Effector memory CD4-positive, alpha-beta T cell (primary cell): ENCODE measurements around the gene IFRD1.

ENCODE experiments used
- DNase-seq, 3 donors: peaks; one replicate each; pipeline ENCODE4 v3.0.0-alpha.2; 2020
- H3K27ac ChIP-seq: 2 replicates; pipeline ENCODE4 v1.7.0; 2013; ENCODE audit warnings: mild to moderate bottlenecking, low read length, moderate library complexity; ENCODE audit not compliant: insufficient read depth, poor library complexity, severe bottlenecking
- H3K27me3 ChIP-seq: replicated peaks from 2 replicates; pipeline ENCODE4 v1.7.0; 2013; ENCODE audit warnings: mild to moderate bottlenecking, low read length; ENCODE audit not compliant: insufficient read depth, control insufficient read depth, poor library complexity, severe bottlenecking
- H3K36me3 ChIP-seq: 2 replicates; pipeline ENCODE4 v1.7.0; 2013; ENCODE audit warnings: mild to moderate bottlenecking, low read length, moderate library complexity; ENCODE audit not compliant: control insufficient read depth, insufficient read depth
- H3K4me1 ChIP-seq: 2 replicates; pipeline ENCODE4 v1.7.0; 2013; ENCODE audit warnings: low read length, mild to moderate bottlenecking; ENCODE audit not compliant: control insufficient read depth, insufficient read depth, poor library complexity, severe bottlenecking
- H3K4me3 ChIP-seq: 2 replicates; pipeline ENCODE4 v1.7.0; 2013; ENCODE audit warnings: low read length, low read depth, mild to moderate bottlenecking; ENCODE audit not compliant: insufficient read depth, poor library complexity, severe bottlenecking
- H3K9me3 ChIP-seq: 2 replicates; pipeline ENCODE4 v1.7.0; 2013; ENCODE audit warnings: mild to moderate bottlenecking, low read length, moderate library complexity; ENCODE audit not compliant: control insufficient read depth

Gene IFRD1

DNA sequence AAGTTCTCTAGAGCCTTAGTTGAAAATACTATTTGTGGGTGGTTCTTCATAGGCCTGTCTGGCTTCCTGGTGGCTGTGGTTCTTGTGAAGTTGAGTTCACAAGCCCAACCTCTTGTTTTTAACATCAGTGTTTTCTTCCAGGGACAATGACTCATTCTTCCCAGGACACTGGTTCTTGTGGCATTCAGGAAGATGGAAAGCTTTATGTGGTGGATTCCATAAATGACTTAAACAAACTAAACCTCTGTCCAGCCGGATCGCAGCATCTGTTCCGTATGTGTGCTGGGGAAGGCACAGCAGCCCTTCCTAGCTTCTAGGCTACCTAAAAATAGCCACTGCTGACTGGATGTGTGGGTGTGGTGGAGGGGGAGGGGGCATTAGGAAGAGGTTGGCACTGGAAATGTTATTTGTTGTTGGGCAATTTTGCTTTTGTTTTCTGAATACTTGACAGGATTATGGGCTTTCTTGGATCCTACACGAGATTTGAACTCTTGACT is 34.5 kb downstream of the IFRD1 start:
- H3K27me3 ChIP-seq: no peaks in the 10 kb centered on the region
- no peak for DNase-seq
- H3K4me3 ChIP-seq: no peak overlapping the region
- no peaks in the 10 kb centered on the region for H3K36me3 ChIP-seq
- no peaks in the 10 kb centered on the region for H3K4me1 ChIP-seq
- H3K27ac ChIP-seq: no peak overlapping the region
- H3K9me3 ChIP-seq: no peaks in the 10 kb centered on the region

DNA sequence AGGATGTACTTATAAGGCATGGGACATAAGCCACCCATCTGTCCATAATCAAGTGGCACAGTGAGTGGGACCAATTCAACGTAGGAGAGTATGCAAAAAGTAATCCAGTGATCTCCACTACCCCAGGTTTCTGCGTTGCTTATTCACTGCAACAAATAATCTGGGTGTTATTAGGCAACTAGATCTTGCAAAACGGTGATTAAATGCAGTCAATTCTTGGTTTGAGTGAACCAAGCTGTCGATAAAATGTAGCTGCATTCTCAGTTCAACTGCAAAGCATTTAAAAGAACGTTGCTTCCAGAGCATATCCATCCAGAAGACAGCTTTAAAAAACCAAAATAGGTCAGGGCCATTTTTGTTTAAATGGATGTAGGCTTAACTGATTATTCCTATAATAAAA is 35.5 kb downstream of the IFRD1 start:
- no peaks in the 10 kb centered on the region for H3K4me1 ChIP-seq
- H3K27me3 ChIP-seq: no peaks in the 10 kb centered on the region
- no peaks in the 10 kb centered on the region for H3K36me3 ChIP-seq
- no peak overlapping the region for H3K27ac ChIP-seq
- DNase-seq: no peak
- H3K4me3 ChIP-seq: no peak overlapping the region
- H3K9me3 ChIP-seq: no peaks in the 10 kb centered on the region

DNA sequence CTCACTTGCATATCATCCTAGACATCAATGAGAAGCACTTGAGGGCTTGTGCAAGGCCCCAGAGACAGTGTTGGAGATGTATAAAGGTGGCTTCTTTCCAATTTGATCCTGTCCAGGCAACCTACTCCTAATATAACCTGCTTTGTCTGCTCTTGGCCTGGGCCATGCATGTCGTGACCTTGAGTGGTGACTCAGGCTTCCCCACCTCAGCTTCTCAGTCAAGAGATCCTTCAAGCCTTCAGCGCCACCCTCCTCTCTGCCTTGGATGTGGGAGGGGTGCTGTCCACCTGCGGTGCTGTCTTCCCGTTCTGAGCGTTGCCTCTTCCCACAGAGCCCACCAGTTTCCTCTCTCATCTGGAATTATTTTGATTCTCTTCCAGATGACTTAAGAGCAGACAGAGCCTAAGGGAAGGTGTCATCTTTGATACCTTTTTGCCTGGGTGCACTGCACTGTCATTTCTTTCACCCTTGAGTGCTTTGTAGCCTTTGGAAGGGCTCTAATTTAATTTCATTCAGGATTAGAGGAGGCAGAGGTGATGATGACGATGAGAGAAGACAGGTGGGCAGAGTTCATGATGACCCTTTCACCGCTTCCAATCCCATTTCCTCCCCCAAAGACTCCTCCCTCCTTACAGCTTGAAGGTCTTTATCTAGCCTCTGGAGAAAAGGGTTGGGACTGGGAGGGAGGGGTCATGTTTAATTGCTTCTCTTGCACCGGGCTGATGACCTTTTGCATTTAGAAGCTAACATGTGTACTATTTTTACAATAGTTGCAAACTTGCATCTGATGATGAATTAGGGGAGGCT is 37.4 kb downstream of the IFRD1 start:
- H3K27ac ChIP-seq: no peak overlapping the region
- H3K27me3 ChIP-seq: no peaks in the 10 kb centered on the region
- no peak for DNase-seq
- H3K36me3 ChIP-seq: no peaks in the 10 kb centered on the region
- no peak overlapping the region for H3K4me3 ChIP-seq
- H3K4me1 ChIP-seq: no peaks in the 10 kb centered on the region
- H3K9me3 ChIP-seq: no peaks in the 10 kb centered on the region

DNA sequence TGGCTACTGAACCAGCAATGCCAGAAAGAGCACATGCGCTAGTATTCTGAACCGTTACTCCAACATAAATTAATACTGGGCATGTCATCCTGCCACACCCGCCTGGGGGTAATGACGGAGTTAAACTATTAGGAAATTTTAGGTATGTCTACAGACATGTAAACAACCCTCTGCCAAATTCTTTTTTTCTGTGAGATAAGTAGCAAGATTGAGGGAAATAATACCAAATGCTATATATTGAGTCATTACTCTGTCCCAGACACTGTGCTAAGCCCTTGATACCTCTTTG is 37.9 kb downstream of the IFRD1 start:
- no peaks in the 10 kb centered on the region for H3K36me3 ChIP-seq
- no peaks in the 10 kb centered on the region for H3K27me3 ChIP-seq
- H3K9me3 ChIP-seq: no peaks in the 10 kb centered on the region
- H3K4me3 ChIP-seq: no peak overlapping the region
- H3K27ac ChIP-seq: no peak overlapping the region
- no peak for DNase-seq
- H3K4me1 ChIP-seq: no peaks in the 10 kb centered on the region

DNA sequence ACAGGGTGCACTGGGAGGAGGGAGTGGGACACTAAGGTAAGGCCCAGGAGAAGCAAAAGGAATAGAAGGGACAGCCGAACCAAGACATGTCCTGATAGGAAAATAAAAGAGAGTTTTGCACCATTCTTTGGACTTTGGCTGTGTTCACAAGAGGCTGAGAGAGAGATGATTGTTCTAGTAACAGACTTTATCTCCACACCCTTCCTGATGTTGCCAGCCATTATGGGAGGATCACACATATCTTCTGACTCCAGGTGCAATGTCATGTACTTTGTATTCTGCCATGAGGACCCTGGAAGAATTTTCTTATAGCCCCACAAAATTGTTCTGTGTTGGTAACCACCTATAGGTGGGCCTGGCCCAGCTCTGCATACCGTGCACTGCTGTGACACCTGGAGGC is 41.9 kb downstream of the IFRD1 start:
- no peak overlapping the region for H3K4me3 ChIP-seq

DNA sequence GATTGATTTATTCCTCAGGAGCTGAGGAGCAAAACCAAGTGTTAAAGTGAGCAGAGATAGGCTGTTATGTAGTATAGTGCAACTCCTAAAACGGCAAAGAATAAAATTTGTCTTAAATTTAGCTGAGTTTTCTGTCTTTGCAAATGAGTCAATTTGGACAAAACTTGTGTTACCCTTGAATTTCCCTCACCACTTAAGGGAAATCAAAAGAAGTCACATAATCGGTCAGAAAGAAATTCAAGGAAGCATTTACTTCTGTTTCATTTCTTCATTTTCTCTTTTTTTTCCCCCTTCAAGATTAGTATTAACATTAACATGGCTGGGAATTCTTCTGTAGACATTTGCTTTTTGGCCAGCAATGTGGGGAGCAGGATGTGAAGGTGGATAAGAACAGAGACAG is 44.4 kb downstream of the IFRD1 start:
- no peak overlapping the region for H3K27ac ChIP-seq
- no peaks in the 10 kb centered on the region for H3K4me1 ChIP-seq
- no peaks in the 10 kb centered on the region for H3K9me3 ChIP-seq
- H3K4me3 ChIP-seq: no peak overlapping the region
- H3K36me3 ChIP-seq: no peaks in the 10 kb centered on the region
- DNase-seq: no peak
- H3K27me3 ChIP-seq: no peaks in the 10 kb centered on the region

More for the DNA sequence above, 41.9 kb downstream of the IFRD1 start:
- Histone ChIP-seq H3K4me1 (no peaks in the 10 kb centered on the region), H3K27ac (no peak overlapping the region), H3K36me3 (no peaks in the 10 kb centered on the region), H3K27me3 (no peaks in the 10 kb centered on the region), H3K9me3 (no peaks in the 10 kb centered on the region)
- no peak for DNase-seq

DNA sequence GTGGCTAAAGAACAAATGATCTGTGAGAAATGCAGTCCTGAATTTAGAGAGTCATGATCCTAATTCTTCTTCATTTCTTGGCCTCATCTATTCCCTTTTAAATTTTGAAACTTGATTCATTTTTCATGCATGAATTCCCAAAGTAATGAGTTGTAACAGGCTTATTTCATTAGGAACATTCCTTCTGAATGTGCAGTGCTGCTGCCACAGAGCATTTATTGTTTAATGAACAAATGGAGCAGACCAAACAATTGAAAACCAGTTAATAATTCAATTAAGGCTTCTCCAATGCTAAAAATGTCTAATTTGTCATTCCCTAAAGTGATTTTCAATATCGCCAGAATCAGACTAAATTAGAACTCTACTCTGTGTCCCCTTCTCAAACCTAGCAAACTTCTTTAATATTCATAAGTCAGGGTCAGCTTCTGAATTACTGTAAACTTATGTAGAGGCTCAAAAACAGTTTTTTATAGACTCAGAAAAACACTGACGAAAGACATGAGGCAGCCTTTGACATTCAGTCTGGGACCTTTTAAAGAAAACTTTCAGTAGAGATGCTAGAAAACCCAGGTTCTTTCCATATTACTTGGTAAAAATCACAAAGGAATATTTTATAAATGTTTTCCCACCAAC is 45.0 kb downstream of the IFRD1 start:
- Histone ChIP-seq H3K27me3 (no peaks in the 10 kb centered on the region), H3K4me1 (no peaks in the 10 kb centered on the region), H3K4me3 (no peak overlapping the region), H3K9me3 (no peaks in the 10 kb centered on the region), H3K36me3 (no peaks in the 10 kb centered on the region), H3K27ac (no peak overlapping the region)
- DNase-seq: no peak

DNA sequence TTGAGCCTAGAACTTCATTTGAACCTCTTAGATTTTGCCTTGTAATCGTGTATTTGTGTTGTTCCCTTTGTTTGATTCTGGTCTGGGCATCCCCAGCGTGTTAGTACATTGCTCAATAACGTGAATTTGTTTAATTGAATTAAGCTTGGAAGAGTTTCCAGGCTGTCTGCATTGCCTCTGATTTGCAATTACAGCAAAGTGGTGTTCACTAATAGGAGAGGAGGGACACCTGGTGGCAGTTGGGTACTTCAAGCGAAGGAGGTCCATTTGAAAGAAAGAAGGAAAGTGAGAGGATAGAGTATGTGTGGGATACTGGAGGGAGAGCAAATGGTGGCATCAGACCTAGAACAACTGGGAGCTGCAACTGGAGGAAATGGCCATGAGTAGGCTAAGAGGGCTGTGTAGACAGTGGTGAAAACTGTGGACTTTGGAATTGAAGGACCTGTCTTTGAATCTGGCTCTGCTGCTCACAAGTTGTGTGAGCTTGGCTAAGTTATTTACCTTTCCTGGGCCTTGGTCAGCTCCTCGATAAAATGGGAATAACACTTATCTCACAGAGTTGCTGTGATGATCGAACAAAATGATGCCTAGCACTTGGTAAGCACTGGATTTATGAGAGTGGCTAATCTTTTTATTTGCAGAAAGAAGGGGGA is 45.7 kb downstream of the IFRD1 start:
- Histone ChIP-seq H3K27ac (no peak overlapping the region), H3K27me3 (no peaks in the 10 kb centered on the region), H3K4me3 (no peak overlapping the region), H3K4me1 (no peaks in the 10 kb centered on the region), H3K9me3 (no peaks in the 10 kb centered on the region), H3K36me3 (no peaks in the 10 kb centered on the region)
- no peak for DNase-seq

DNA sequence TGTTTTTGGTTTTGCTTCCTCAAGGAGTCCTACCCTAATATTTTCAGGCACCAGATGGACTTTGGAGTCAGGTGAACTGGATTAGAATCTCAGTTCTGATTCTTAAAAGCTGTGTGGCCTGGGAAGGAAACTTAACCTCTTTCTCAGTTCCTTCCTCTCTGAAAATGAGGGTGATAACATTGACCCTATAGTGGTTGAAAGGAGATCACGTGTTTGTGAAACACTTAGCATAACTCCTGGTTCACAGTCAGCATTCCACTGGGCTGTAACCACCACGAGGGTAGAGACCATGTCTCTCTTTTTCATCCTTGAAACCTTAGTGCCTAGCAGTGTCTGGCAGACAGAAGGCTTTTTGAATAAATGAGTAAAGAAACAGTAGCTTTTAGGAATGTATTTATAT is 47.2 kb downstream of the IFRD1 start:
- Histone ChIP-seq H3K27ac (no peak overlapping the region), H3K4me3 (no peak overlapping the region), H3K27me3 (no peaks in the 10 kb centered on the region), H3K36me3 (no peaks in the 10 kb centered on the region), H3K4me1 (no peaks in the 10 kb centered on the region), H3K9me3 (no peaks in the 10 kb centered on the region)
- no peak for DNase-seq

DNA sequence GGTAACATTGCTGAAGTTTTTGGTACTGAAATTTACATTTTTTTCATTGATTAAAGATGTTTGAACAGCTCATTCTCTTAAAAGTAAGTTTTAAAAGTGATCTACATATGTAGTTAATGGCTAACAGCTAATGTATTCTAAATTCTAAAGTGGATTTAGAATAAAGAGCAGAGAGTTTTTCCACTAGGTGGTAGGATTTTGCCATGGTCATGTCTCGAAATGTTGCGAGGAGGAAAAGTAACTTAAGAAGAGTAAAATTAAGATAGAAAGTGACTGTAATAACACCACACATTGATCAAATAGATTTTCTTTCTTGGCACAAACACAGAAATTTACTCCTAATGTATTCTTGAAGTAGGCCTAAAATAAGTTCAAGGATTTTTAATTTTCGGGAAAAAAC is 50.4 kb downstream of the IFRD1 start:
- H3K36me3 ChIP-seq: no peaks in the 10 kb centered on the region
- no peak for DNase-seq

More for the DNA sequence above, 50.4 kb downstream of the IFRD1 start:
- Histone ChIP-seq H3K27ac (no peak overlapping the region), H3K4me1 (no peaks in the 10 kb centered on the region), H3K27me3 (no peaks in the 10 kb centered on the region), H3K9me3 (no peaks in the 10 kb centered on the region), H3K4me3 (no peak overlapping the region)
